SKM-1 (cell line): Measurements from ENCODE around the gene AGO3.
A peak's percentile ranks its signal among the peaks of the same experiment; 100 is the strongest.
"Not testable (repeated sequence)": the region's sequence is repeated elsewhere in the genome, so short reads cannot be mapped to it uniquely, and the experiment has no call there.

ENCODE experiments used
- DNase-seq: peaks from one replicate; lab custom pipeline; 2025; ENCODE audit not compliant: unreplicated experiment; lab: John Stamatoyannopoulos, UW

Gene AGO3

DNA sequence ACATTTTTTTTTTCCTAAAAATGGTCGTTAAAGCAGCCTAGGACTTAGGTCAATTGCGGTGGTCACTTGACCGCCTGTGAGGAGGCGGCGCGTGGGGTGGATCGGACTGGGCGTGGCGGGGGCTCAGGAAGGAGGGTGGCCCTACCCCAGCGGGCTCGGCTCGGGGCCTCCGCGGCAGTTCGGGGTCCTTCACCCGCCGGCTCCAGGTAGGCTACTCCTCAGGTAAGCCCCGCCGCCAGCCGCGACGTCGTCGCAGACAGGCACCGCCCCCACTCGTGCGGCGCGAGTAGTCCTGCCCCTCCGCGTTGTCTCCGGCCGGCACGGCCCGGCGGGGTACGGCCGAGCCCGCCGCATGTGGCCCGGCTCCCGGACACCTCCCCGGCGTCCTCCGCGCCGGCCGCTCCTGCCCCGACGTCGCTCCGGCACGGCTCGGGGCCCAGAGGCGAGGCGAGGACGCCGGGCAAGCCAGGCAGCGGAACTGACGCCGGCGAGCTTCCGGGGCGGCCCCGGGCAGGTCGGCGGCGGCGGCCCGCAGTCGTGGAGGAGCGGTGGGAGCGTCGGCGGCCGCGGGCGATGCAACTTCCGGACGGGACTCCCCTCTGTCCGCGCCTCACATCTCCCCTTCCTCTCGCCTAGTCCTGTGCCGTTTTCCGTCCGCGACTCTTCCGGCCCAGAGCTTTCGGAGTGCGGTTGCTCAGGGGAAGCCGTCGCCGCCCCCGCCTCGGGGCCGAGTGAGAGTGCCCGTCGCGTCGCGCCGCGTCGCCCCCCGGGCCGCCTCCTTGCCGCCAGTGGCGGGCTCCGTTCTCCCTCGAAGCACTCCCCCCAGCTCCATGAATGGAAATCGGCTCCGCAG lies at the start of gene AGO3:
Gene AGO3, plus strand, starts transcription at position 513 of the 853 bp plus-strand sequence. Its CDS starts 322 bp downstream, at position 835.
- peak; percentile 75 for DNase-seq

- DNase-seq = no peak
Measured at GRCh38 chr1:35881850-35882273, 49.0 kb upstream of the AGO3 start.

- DNase-seq = no peak
Measured at GRCh38 chr1:35882586-35882944, 48.3 kb upstream of the AGO3 start.

DNA sequence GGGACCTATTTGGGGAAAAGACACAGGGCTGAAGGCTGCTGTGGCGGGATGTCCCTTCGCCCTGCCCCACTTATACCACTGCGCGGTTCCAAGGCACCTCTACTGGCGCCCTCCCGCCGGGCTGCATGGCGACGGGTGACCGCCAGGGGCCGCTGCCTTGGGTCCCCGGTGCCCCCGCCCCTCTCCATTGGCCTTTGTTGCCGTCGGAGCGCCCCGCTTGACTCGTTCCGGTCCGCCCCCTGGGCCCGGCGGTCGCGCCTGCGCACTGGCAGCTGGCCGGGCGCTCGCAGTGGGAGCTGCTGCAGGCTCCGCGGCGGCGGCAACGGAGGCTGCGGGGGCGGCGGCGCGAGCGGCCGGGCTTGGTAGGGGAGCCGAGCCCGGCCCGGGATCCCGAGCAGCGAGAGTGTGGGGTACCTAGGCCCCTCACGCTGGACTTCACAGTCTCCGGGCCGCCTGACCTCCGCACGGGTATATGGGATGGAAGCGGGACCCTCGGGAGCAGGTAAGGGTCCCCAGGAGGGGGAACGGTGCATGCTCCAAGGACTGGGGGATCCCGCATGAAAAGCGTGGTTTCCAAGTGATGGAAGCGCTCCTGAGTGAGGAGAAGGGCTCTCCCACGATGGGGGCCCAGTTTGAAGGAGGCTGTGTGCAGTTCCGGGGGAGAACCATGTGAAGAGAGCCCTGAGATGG lies 47.8 kb upstream of the AGO3 start, which contains the start of gene AGO1:
Gene AGO1, plus strand, starts transcription at position 265 of the 690 bp plus-strand sequence. Its CDS starts 213 bp downstream, at position 478.
- DNase-seq = peak; percentile 86

DNA sequence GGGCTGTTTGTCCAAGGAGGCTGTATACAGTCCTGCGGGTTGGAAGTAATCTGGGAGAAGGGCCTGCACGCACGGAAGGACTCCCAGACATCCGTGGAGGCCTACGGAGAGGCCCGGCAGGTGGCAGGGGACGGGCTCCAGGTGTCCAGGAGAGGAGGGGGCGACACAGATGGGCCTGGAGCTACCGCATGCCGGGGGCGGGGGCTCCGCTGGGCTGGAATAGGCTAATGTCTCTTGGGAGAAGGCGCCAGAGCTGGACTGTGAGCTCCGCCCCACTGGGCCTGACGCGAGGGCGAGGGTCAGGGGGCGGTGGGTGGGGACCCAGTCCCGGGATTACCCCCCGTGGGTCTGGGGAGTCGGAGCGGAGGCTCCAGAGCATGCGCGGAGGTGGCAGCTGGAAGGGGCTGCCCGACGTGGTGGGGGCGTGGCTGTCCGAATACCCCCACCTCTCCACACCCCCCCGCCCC lies 47.2 kb upstream of the AGO3 start:
- DNase-seq = no peak

- no peak for DNase-seq
Measured at GRCh38 chr1:35884934-35885333, 46.0 kb upstream of the AGO3 start.

GRCh38 chr1:35885961-35886558 lies 44.8 kb upstream of the AGO3 start:
- no peak for DNase-seq

GRCh38 chr1:35886577-35887431 lies 44.1 kb upstream of the AGO3 start:
- peak; percentile 63 for DNase-seq

GRCh38 chr1:35887508-35887907 lies 43.4 kb upstream of the AGO3 start:
- no peak for DNase-seq

- no peak for DNase-seq
Measured at GRCh38 chr1:35888255-35888654, 42.6 kb upstream of the AGO3 start.

GRCh38 chr1:35888981-35889380 lies 41.9 kb upstream of the AGO3 start:
- not testable (repeated sequence) for DNase-seq

DNA sequence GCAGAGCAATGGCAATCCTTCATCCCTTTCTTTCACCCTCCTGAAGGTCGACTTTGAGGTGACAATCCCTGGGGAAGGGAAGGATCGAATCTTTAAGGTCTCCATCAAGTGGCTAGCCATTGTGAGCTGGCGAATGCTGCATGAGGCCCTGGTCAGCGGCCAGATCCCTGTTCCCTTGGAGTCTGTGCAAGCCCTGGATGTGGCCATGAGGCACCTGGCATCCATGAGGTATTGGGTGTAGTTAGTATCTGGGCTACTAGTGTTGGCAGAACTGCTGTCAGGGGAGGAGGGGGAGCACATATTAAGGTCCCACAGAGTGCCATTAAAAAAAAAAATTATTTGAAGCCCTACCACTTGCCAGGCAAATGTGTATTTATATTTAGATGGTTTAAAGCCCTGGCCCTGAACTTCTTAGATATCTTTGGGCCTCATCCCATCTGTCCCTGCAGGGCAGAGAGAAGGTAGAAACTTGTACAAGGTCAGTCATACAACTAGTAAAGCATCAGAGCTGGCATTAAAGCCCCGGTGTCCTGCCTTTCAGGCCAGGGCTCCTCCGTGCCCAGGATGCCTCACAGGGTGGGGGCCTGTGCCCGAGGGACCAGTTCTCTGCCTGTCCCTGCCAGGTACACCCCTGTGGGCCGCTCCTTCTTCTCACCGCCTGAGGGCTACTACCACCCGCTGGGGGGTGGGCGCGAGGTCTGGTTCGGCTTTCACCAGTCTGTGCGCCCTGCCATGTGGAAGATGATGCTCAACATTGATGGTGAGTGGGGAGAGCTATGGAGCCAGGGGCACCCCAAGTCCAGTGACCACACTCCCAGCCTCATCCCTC lies 37.6 kb upstream of the AGO3 start:
- no peak for DNase-seq

DNA sequence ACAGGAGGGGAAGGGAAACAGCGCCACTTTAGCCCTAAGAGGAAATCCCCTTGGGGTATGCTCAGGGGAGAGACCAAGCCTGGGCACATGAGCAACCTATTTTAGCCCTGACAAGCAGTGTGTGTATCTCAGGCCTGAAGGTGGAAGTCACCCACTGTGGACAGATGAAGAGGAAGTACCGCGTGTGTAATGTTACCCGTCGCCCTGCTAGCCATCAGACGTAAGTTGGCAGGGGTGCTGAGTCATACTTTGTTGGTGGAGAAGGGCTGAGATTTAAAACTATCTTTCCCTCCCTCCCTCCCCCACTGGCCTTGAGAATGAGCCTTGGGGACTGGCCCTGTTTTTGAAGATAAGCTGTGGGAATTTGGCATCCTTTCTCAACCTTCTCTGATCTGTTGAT lies 36.7 kb upstream of the AGO3 start:
- DNase-seq = peak; percentile 80

GRCh38 chr1:35894656-35895055 lies 36.2 kb upstream of the AGO3 start:
- DNase-seq = no peak

- DNase-seq = no peak
Measured at GRCh38 chr1:35899941-35900340, 31.0 kb upstream of the AGO3 start.

- DNase-seq = no peak
Measured at GRCh38 chr1:35901235-35901634, 29.7 kb upstream of the AGO3 start.

DNA sequence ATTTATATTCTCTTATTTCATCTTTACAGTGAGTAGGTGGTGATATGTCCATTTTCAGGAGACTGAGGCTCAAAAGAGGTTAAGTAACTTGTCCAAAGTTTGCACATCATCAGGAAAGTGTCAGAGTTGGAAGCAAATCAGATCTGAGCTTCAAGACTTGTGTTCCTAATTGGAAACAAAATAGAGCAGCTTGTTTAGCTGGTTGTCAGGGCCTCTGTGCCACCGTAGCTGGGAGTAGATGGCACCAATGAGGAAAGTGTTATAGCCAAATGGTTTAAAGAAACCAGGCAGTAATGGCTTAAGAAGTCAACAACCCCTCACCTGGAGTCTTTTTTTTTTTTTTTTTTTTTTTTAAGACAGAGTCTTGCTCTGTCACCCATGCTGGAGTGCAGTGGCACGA lies 28.2 kb upstream of the AGO3 start:
- DNase-seq = no peak

- no peak for DNase-seq
Measured at GRCh38 chr1:35914717-35915116, 16.2 kb upstream of the AGO3 start.

DNA sequence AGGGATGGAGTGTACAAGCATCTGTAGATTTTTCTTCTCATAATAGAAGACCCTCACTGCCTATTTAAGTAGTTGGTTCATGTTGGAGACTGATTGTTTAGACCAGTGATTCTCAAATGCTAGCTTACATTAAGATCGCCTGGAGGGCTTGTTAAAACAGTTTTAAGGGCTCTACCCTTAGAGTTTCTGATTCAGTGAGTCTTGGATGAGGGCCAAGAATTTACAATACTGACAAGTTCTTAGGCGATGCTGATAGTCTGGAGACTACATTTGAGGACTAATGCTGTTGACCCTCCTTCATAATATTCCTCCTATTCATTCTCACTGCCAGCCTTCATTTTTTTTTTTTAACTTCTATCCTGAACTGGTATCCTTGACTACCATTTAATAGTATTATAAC lies 15.2 kb upstream of the AGO3 start:
- DNase-seq = no peak

GRCh38 chr1:35923791-35924221 lies 7.1 kb upstream of the AGO3 start:
- DNase-seq = no peak
